NB4 (cell line): Measurements from ENCODE around the gene RAB3B.

Source experiments
- MYC ChIP-seq: IDR thresholded peaks from 2 replicates; pipeline ENCODE4 v1.6.1; 2011; ENCODE audit warnings: low read depth, low read length
- POLR2A ChIP-seq: IDR thresholded peaks from 2 replicates; pipeline ENCODE4 v1.6.1; 2011; ENCODE audit warnings: mild to moderate bottlenecking; ENCODE audit not compliant: insufficient read length; ENCODE audit errors: extremely low read depth
- TF ChIP-seq, protein P1 (sequence below): IDR thresholded peaks from one replicate; pipeline ENCODE4 v1.5.1; 2012; ENCODE audit warnings: low read depth, low read length

DNA sequence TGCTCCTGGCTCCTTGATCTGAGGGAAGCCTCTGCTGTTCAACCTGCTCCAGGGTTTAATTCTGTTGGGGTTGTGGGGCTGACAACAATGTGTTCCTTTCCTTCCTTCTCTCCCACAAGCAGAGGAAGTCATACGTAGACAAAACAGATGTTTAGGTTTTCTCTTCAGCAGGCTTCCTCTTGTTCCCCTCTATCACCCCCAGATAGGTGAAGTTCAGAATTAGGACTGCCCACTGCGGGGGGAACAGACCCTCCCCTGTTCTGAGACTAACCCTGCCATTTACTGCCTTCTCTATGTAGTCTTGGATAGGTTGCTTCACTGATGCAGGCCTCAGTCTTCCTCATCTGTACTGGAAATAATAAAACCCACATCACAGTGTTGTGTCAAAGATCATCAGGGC is 82.0 kb downstream of the RAB3B start:
- TF ChIP-seq, protein P1, sequence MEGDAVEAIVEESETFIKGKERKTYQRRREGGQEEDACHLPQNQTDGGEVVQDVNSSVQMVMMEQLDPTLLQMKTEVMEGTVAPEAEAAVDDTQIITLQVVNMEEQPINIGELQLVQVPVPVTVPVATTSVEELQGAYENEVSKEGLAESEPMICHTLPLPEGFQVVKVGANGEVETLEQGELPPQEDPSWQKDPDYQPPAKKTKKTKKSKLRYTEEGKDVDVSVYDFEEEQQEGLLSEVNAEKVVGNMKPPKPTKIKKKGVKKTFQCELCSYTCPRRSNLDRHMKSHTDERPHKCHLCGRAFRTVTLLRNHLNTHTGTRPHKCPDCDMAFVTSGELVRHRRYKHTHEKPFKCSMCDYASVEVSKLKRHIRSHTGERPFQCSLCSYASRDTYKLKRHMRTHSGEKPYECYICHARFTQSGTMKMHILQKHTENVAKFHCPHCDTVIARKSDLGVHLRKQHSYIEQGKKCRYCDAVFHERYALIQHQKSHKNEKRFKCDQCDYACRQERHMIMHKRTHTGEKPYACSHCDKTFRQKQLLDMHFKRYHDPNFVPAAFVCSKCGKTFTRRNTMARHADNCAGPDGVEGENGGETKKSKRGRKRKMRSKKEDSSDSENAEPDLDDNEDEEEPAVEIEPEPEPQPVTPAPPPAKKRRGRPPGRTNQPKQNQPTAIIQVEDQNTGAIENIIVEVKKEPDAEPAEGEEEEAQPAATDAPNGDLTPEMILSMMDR: no peak
- no peak for TF ChIP-seq POLR2A
- no peak for TF ChIP-seq MYC
